HG03354 (cell line): Measurements from ENCODE around the gene ASAP2.

Experiments
- ATAC-seq: cut with Tn5 transposase; IDR thresholded peaks from one replicate; pipeline ENCODE4 v1.9.1; 2021; ENCODE audit warnings: mild to moderate bottlenecking; ENCODE audit not compliant: unreplicated experiment, poor library complexity, severe bottlenecking

ASAP2 gene

GRCh38 chr2:9358846-9359245 lies 152.2 kb downstream of the ASAP2 start:
- no peak for ATAC-seq

GRCh38 chr2:9359463-9359862 lies 152.9 kb downstream of the ASAP2 start:
- ATAC-seq = no peak

GRCh38 chr2:9360110-9360509 lies 153.5 kb downstream of the ASAP2 start:
- no peak for ATAC-seq

- ATAC-seq = no peak
Measured at GRCh38 chr2:9360701-9361100, 154.1 kb downstream of the ASAP2 start.

GRCh38 chr2:9364373-9364772 lies 157.8 kb downstream of the ASAP2 start:
- ATAC-seq = no peak

- no peak for ATAC-seq
Measured at GRCh38 chr2:9364791-9365497, 158.3 kb downstream of the ASAP2 start.

GRCh38 chr2:9365498-9366019 lies 158.9 kb downstream of the ASAP2 start:
- no peak for ATAC-seq

GRCh38 chr2:9366026-9366425 lies 159.4 kb downstream of the ASAP2 start:
- ATAC-seq = no peak

GRCh38 chr2:9370746-9371145 lies 164.1 kb downstream of the ASAP2 start:
- ATAC-seq = no peak

GRCh38 chr2:9373047-9373446 lies 166.4 kb downstream of the ASAP2 start:
- ATAC-seq = no peak

- ATAC-seq = no peak
Measured at GRCh38 chr2:9373476-9373875, 166.9 kb downstream of the ASAP2 start.

GRCh38 chr2:9374071-9374730 lies 167.6 kb downstream of the ASAP2 start:
- no peak for ATAC-seq

GRCh38 chr2:9375857-9376428 lies 169.3 kb downstream of the ASAP2 start:
- no peak for ATAC-seq

- no peak for ATAC-seq
Measured at GRCh38 chr2:9377461-9378097, 171.0 kb downstream of the ASAP2 start.

- ATAC-seq = no peak
Measured at GRCh38 chr2:9378433-9379390, 172.1 kb downstream of the ASAP2 start.

GRCh38 chr2:9379391-9379755 lies 172.8 kb downstream of the ASAP2 start:
- no peak for ATAC-seq

- ATAC-seq = no peak
Measured at GRCh38 chr2:9380702-9381628, 174.4 kb downstream of the ASAP2 start.

- ATAC-seq = no peak
Measured at GRCh38 chr2:9382604-9383235, 176.1 kb downstream of the ASAP2 start.
